ENCODE results near the gene SPG7. TPM values are rescaled to one million over a fixed set of nuclear protein-coding genes. Genes with fewer than 3 reads are reported as not detected.

SPG7 gene
- total RNA-seq, 1 experiment from 2014 or later, result 118 TPM

DNA sequence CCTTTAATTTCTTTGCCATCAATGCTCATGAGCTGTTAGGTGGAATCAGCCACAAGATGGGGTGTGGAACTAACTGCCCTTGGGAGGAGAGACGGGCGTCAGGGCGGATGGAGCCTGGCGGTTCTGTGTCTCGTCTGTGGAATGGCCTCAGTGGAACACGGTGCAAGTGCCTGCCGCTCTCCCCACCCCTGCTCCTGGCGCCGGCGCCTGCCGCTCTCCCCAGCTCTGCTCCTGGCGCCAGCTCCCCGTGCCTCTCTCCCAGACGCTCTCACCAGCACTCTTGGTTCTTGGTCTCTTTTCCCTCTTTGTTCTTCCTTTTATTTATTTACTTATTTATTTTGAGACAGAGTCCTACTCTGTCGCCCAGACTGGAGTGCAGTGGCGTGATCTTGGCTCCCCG, 39.1 kb downstream of the SPG7 start:
- ATAC-seq (no peak), DNase-seq (ENCODE audit: low read depth, low spot score) (no peak)
- Histone ChIP-seq H3K36me3 (ENCODE audit: control insufficient read depth, insufficient read depth, low read length) (peaks cover 3% of the 10 kb centered on the region; the same call in 1 of the 2 replicates), H3K9me3 (ENCODE audit: control insufficient read depth, insufficient read depth, low read depth, low read length) (no peaks in the 10 kb centered on the region), H3K27ac (ENCODE audit: low read length) (no peak overlapping the region), H3K4me3 (ENCODE audit: low read depth in 2 of 2, low read length in 2 of 2) (no peak overlapping the region), H3K4me1 (ENCODE audit: control insufficient read depth, insufficient read depth, low read length) (no peaks in the 10 kb centered on the region), H3K27me3 (ENCODE audit: control insufficient read depth, insufficient read depth, low read length) (no peaks in the 10 kb centered on the region)
- ChIA-PET CTCF (no interaction called here), POLR2A (no interaction called here)
- BruUV-seq (replicated peaks), result no TSS peak
- TF ChIP-seq, protein P1, sequence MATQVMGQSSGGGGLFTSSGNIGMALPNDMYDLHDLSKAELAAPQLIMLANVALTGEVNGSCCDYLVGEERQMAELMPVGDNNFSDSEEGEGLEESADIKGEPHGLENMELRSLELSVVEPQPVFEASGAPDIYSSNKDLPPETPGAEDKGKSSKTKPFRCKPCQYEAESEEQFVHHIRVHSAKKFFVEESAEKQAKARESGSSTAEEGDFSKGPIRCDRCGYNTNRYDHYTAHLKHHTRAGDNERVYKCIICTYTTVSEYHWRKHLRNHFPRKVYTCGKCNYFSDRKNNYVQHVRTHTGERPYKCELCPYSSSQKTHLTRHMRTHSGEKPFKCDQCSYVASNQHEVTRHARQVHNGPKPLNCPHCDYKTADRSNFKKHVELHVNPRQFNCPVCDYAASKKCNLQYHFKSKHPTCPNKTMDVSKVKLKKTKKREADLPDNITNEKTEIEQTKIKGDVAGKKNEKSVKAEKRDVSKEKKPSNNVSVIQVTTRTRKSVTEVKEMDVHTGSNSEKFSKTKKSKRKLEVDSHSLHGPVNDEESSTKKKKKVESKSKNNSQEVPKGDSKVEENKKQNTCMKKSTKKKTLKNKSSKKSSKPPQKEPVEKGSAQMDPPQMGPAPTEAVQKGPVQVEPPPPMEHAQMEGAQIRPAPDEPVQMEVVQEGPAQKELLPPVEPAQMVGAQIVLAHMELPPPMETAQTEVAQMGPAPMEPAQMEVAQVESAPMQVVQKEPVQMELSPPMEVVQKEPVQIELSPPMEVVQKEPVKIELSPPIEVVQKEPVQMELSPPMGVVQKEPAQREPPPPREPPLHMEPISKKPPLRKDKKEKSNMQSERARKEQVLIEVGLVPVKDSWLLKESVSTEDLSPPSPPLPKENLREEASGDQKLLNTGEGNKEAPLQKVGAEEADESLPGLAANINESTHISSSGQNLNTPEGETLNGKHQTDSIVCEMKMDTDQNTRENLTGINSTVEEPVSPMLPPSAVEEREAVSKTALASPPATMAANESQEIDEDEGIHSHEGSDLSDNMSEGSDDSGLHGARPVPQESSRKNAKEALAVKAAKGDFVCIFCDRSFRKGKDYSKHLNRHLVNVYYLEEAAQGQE (IDR thresholded peaks at IDR 0.05; ENCODE audit: insufficient read depth in 1 of 2, low read depth in 2 of 2, low read length in 1 of 2), result no peak
- TF ChIP-seq, protein P2, sequence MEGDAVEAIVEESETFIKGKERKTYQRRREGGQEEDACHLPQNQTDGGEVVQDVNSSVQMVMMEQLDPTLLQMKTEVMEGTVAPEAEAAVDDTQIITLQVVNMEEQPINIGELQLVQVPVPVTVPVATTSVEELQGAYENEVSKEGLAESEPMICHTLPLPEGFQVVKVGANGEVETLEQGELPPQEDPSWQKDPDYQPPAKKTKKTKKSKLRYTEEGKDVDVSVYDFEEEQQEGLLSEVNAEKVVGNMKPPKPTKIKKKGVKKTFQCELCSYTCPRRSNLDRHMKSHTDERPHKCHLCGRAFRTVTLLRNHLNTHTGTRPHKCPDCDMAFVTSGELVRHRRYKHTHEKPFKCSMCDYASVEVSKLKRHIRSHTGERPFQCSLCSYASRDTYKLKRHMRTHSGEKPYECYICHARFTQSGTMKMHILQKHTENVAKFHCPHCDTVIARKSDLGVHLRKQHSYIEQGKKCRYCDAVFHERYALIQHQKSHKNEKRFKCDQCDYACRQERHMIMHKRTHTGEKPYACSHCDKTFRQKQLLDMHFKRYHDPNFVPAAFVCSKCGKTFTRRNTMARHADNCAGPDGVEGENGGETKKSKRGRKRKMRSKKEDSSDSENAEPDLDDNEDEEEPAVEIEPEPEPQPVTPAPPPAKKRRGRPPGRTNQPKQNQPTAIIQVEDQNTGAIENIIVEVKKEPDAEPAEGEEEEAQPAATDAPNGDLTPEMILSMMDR (IDR thresholded peaks at IDR 0.05), result no peak
- TF ChIP-seq SIN3A (IDR thresholded peaks at IDR 0.05; ENCODE audit: borderline replicate concordance, insufficient read depth, low read depth, low read length) (no peak), TCF7L2 (IDR thresholded peaks at IDR 0.05; ENCODE audit: low read depth, low read length) (no peak), POLR2AphosphoS5 (IDR thresholded peaks at IDR 0.05; ENCODE audit: low read depth, low read length) (no peak)
- intact Hi-C loops (cut with micrococcal nuclease; ENCODE audit: unreplicated experiment) (no loop called here), in situ Hi-C loops (cut with HindIII; ENCODE audit: low pct_unique_long_range_greater_than_20kb, low sequenced_read_pairs) (no loop called here)

DNA sequence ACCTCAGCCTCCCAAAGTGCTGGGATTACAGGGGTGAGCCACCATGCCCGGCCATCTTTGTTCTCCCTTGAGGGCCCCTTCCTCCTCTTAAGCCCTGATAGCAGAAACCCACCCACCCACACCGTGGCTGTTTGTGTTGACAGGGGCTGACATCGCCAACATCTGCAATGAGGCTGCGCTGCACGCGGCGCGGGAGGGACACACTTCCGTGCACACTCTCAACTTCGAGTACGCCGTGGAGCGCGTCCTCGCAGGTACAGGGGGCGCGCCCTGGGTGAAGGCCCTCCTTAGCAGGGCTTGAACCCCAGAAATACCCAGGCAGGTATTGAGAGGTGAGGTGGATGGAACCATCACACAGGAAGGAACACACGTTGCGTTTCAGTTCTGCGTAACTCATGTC, 39.7 kb downstream of the SPG7 start:
- Histone ChIP-seq H3K4me1 (ENCODE audit: control insufficient read depth, insufficient read depth, low read length) (no peaks in the 10 kb centered on the region), H3K36me3 (ENCODE audit: control insufficient read depth, insufficient read depth, low read length) (peaks cover 3% of the 10 kb centered on the region; the same call in 1 of the 2 replicates)
- no peak for DNase-seq (ENCODE audit: low read depth, low spot score)

More for the DNA sequence above, 39.7 kb downstream of the SPG7 start:
- TF ChIP-seq TCF7L2 (IDR thresholded peaks at IDR 0.05; ENCODE audit: low read depth, low read length) (no peak), POLR2AphosphoS5 (IDR thresholded peaks at IDR 0.05; ENCODE audit: low read depth, low read length) (no peak), SIN3A (IDR thresholded peaks at IDR 0.05; ENCODE audit: borderline replicate concordance, insufficient read depth, low read depth, low read length) (no peak)
- TF ChIP-seq, protein P1 (IDR thresholded peaks at IDR 0.05; ENCODE audit: insufficient read depth in 1 of 2, low read depth in 2 of 2, low read length in 1 of 2), result no peak
- TF ChIP-seq, protein P2 (IDR thresholded peaks at IDR 0.05), result no peak
- POLR2A ChIA-PET, result no interaction called here
- CTCF ChIA-PET, result no interaction called here
- intact Hi-C loops (cut with micrococcal nuclease; ENCODE audit: unreplicated experiment) (no loop called here), in situ Hi-C loops (cut with HindIII; ENCODE audit: low pct_unique_long_range_greater_than_20kb, low sequenced_read_pairs) (no loop called here)
- Histone ChIP-seq H3K27ac (ENCODE audit: low read length) (no peak overlapping the region), H3K27me3 (ENCODE audit: control insufficient read depth, insufficient read depth, low read length) (no peaks in the 10 kb centered on the region), H3K9me3 (ENCODE audit: control insufficient read depth, insufficient read depth, low read depth, low read length) (no peaks in the 10 kb centered on the region), H3K4me3 (ENCODE audit: low read depth in 2 of 2, low read length in 2 of 2) (no peak overlapping the region)
- ATAC-seq, result no peak
- no TSS peak for BruUV-seq (replicated peaks)
